NB4 (cell line): Measurements from ENCODE around the gene AP3M1.
A peak's percentile ranks its signal among the peaks of the same experiment; 100 is the strongest.

Source experiments
- DNase-seq: peaks from one replicate; pipeline ENCODE4 v3.0.0; 2010; ENCODE audit warnings: low read depth
- H3K4me3 ChIP-seq: one replicate; pipeline ENCODE4 v1.5.1; 2011; ENCODE audit warnings: mild to moderate bottlenecking, low read depth, low read length, moderate library complexity
- MYC ChIP-seq: IDR thresholded peaks from 2 replicates; pipeline ENCODE4 v1.6.1; 2011; ENCODE audit warnings: low read depth, low read length
- POLR2A ChIP-seq: IDR thresholded peaks from 2 replicates; pipeline ENCODE4 v1.6.1; 2011; ENCODE audit warnings: mild to moderate bottlenecking; ENCODE audit not compliant: insufficient read length; ENCODE audit errors: extremely low read depth
- TF ChIP-seq, protein P1 (sequence below): IDR thresholded peaks from 2 replicates; pipeline ENCODE4 v1.6.1; 2011; ENCODE audit warnings: low read depth, low read length
- TF ChIP-seq, protein P2 (sequence below): IDR thresholded peaks from one replicate; pipeline ENCODE4 v1.5.1; 2012; ENCODE audit warnings: low read depth, low read length

The AP3M1 gene

GRCh38 chr10:74079936-74080590 lies 70.6 kb downstream of the AP3M1 start:
- TF ChIP-seq, protein P1, sequence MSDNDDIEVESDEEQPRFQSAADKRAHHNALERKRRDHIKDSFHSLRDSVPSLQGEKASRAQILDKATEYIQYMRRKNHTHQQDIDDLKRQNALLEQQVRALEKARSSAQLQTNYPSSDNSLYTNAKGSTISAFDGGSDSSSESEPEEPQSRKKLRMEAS, result no peak
- TF ChIP-seq POLR2A (no peak), MYC (no peak)
- TF ChIP-seq, protein P2, sequence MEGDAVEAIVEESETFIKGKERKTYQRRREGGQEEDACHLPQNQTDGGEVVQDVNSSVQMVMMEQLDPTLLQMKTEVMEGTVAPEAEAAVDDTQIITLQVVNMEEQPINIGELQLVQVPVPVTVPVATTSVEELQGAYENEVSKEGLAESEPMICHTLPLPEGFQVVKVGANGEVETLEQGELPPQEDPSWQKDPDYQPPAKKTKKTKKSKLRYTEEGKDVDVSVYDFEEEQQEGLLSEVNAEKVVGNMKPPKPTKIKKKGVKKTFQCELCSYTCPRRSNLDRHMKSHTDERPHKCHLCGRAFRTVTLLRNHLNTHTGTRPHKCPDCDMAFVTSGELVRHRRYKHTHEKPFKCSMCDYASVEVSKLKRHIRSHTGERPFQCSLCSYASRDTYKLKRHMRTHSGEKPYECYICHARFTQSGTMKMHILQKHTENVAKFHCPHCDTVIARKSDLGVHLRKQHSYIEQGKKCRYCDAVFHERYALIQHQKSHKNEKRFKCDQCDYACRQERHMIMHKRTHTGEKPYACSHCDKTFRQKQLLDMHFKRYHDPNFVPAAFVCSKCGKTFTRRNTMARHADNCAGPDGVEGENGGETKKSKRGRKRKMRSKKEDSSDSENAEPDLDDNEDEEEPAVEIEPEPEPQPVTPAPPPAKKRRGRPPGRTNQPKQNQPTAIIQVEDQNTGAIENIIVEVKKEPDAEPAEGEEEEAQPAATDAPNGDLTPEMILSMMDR, result no peak
- peak; percentile 37 for DNase-seq
- H3K4me3 ChIP-seq, result no peak overlapping the region

- DNase-seq, result no peak
- H3K4me3 ChIP-seq, result no peak overlapping the region
- TF ChIP-seq, protein P2, result no peak
- TF ChIP-seq, protein P1, result no peak
- TF ChIP-seq MYC, result no peak
- no peak for TF ChIP-seq POLR2A
These were observed 71.3 kb downstream of the AP3M1 start for GRCh38 chr10:74079028-74079935.

GRCh38 chr10:74078037-74078436 lies 72.6 kb downstream of the AP3M1 start:
- DNase-seq, result peak; percentile 86
- H3K4me3 ChIP-seq, result no peak overlapping the region
- TF ChIP-seq, protein P2, result no peak
- TF ChIP-seq MYC, result no peak
- TF ChIP-seq, protein P1, result no peak
- TF ChIP-seq POLR2A, result no peak

DNA sequence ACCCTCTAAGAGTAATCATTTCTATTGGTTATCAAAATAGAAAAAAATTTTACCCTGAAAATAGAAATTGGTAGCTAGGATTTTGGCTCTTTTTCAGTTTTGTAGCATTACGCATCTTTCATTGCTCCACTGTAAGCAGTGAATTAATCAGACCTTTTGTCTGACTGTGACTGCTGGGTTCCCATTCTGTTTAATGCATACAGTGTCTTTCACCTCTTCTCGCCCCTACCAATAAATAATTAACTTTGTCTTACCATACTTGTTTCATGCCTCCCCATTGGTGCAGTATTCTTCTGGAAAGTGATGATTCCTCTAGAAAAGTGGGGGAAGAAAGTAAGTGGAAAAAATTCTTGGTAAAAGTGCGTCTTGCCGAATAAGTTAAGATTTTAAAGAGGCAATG lies 73.2 kb downstream of the AP3M1 start:
- no peak for TF ChIP-seq POLR2A
- TF ChIP-seq, protein P1, result no peak
- TF ChIP-seq, protein P2, result no peak
- TF ChIP-seq MYC, result no peak
- H3K4me3 ChIP-seq, result no peak overlapping the region
- no peak for DNase-seq

DNA sequence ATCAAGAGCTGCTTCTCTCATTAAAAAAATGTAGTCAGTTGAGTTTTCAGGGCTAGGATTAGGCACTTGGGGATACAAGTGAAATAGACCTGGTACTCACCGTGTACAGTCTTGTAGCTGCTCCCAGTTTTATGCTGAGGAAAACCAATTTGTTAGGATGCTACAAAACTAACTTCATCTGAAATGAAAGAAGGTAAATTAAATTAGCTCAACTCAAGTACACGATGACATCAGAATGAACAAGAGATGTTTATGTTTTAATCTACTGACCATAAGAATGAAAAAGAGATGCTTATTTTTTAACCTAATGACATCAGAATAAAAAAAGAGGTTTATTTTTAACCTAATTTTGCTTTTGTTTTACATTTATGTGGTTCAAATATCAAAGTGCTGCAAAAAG lies 73.7 kb downstream of the AP3M1 start:
- no peak for DNase-seq
- no peak overlapping the region for H3K4me3 ChIP-seq
- no peak for TF ChIP-seq MYC
- TF ChIP-seq, protein P2, result no peak
- no peak for TF ChIP-seq POLR2A
- TF ChIP-seq, protein P1, result no peak
